ENCODE results near the gene SORCS2. TPM values are rescaled to one million over a fixed set of nuclear protein-coding genes. Genes with fewer than 3 reads are reported as not detected.

Gene SORCS2
- total and polyA plus RNA-seq, 2 of the 4 experiments (the other 2 are of a cell fraction), result 0.36 to 0.62 TPM

GRCh38 chr4:7330811-7331681 is 138.7 kb downstream of the SORCS2 start:
- intact Hi-C loops (cut with micrococcal nuclease), result no loop called here
- CTCF ChIA-PET, result no interaction called here
- no peak overlapping the region for H3K18ac ChIP-seq (ENCODE audit: low read depth, low read length)

More at GRCh38 chr4:7330811-7331681, 138.7 kb downstream of the SORCS2 start:
- H2BK15ac ChIP-seq (ENCODE audit: low read depth, low read length), result no peak overlapping the region
- no peak overlapping the region for H4K91ac ChIP-seq (ENCODE audit: insufficient read depth, low read depth, low read length)
- H3K9me3 ChIP-seq (ENCODE audit: control insufficient read depth, insufficient read depth, low read length), result no peaks in the 10 kb centered on the region
- no peak overlapping the region for H4K5ac ChIP-seq (ENCODE audit: low read depth, low read length)
- H2BK120ac ChIP-seq (ENCODE audit: low read depth, low read length), result no peak overlapping the region
- H3K4me2 ChIP-seq (ENCODE audit: low read depth, low read length), result no peak overlapping the region
- H3K4me1 ChIP-seq (ENCODE audit: control insufficient read depth, insufficient read depth, low read length), result peaks cover 6% of the 10 kb centered on the region
- no peak for DNase-seq
- no peak overlapping the region for H3K56ac ChIP-seq (ENCODE audit: extremely low read depth, insufficient read depth, low read length)
- no peak overlapping the region for H2BK5ac ChIP-seq (ENCODE audit: low read depth, low read length, poor library complexity, severe bottlenecking)
- BruUV-seq (replicated peaks), result no TSS peak
- in situ Hi-C loops (cut with MboI; ENCODE audit: low sequenced_read_pairs) (no loop called here), dilution Hi-C loops (cut with HindIII; ENCODE audit: low sequenced_read_pairs, unreplicated experiment) (no loop called here)
- H2AFZ ChIP-seq (replicated peaks; ENCODE audit: low read length, poor library complexity), result no peak overlapping the region
- H3K4ac ChIP-seq (ENCODE audit: low read depth, low read length), result no peak overlapping the region
- no peaks in the 10 kb centered on the region for H3K36me3 ChIP-seq (ENCODE audit: control insufficient read depth, insufficient read depth, low read length)
- H2AK9ac ChIP-seq (replicated peaks; ENCODE audit: low read depth, low read length, poor library complexity), result no peak overlapping the region
- no peaks in the 10 kb centered on the region for H3K9me1 ChIP-seq (ENCODE audit: insufficient read depth, low read length)
- H2BK20ac ChIP-seq (ENCODE audit: low read depth, low read length), result no peak overlapping the region
- H3K27ac ChIP-seq (ENCODE audit: insufficient read depth, low read length), result no peak overlapping the region
- no peaks in the 10 kb centered on the region for H4K20me1 ChIP-seq (ENCODE audit: insufficient read depth, low read length)
- no peak for TF ChIP-seq MAFK (IDR thresholded peaks at IDR 0.05; ENCODE audit: low read depth, low read length)
- TF ChIP-seq RCOR1 (IDR thresholded peaks at IDR 0.05; ENCODE audit: insufficient replicate concordance, low read length), result no peak
- no peak for TF ChIP-seq ELK1 (IDR thresholded peaks at IDR 0.05; ENCODE audit: borderline replicate concordance, low read depth, low read length)
- TF ChIP-seq SMC3 (IDR thresholded peaks at IDR 0.05; ENCODE audit: low read depth, low read length), result no peak
- no peak for TF ChIP-seq NFE2L2 (IDR thresholded peaks at IDR 0.05; ENCODE audit: low read depth, low read length)
- no peak for TF ChIP-seq BHLHE40 (IDR thresholded peaks at IDR 0.05; ENCODE audit: low read depth, low read length)
- no peak for TF ChIP-seq MXI1 (IDR thresholded peaks at IDR 0.05; ENCODE audit: borderline replicate concordance, low read depth, low read length)
- H3K14ac ChIP-seq (replicated peaks; ENCODE audit: low read depth, low read length), result no peak overlapping the region
- H2AK5ac ChIP-seq (ENCODE audit: low read depth, low read length), result no peak overlapping the region; the same call in 1 of the 2 replicates
- no peak overlapping the region for H3K23ac ChIP-seq (ENCODE audit: low read depth, low read length)
- no peak for ATAC-seq (ENCODE audit: low read depth)
- no peak overlapping the region for H4K8ac ChIP-seq (ENCODE audit: low read depth in 2 of 2, low read length in 2 of 2)
- no peak overlapping the region for H3K9ac ChIP-seq (ENCODE audit: low read depth, low read length)
- POLR2A ChIA-PET (ENCODE audit: unreplicated experiment), result no interaction called here
- H3K27me3 ChIP-seq (ENCODE audit: control insufficient read depth, insufficient read depth, low read length), result peaks cover 2% of the 10 kb centered on the region
- no peak overlapping the region for H3K4me3 ChIP-seq (ENCODE audit: insufficient read depth, low read depth, low read length)
- no peaks in the 10 kb centered on the region for H3K79me1 ChIP-seq (ENCODE audit: low read depth in 1 of 2, low read length in 2 of 2)
- 86% methylated on average over 10 of the region's 22 CpGs; no CpG with 5 or more reads in 1 of the 2 experiments for WGBS, 2 experiments (ENCODE audit: extremely low coverage in 2 of 2, insufficient read length in 1 of 2)
